Astrocyte (in vitro differentiated cells and primary cell): ENCODE data around the gene PHKA2. TPM values are rescaled to one million over a fixed set of nuclear protein-coding genes. Genes with fewer than 3 reads are reported as not detected.

Experiments used
- DNase-seq: peaks from one replicate; pipeline ENCODE4 v3.0.0-alpha.2; 2010; ENCODE audit warnings: low read depth
- FAIRE-seq: peaks from 2 replicates; lab custom pipeline; 2011; peaks lifted over from hg19 to GRCh38; lab: Jason Lieb, UNC
- H2AFZ ChIP-seq: 2 replicates; pipeline ENCODE4 v1.6.0; 2012; ENCODE audit warnings: low read depth, low read length, inconsistent platforms
- H3K27ac ChIP-seq: 2 replicates; pipeline ENCODE4 v1.5.1; 2011; ENCODE audit warnings: low read depth, low read length, inconsistent platforms
- H3K27me3 ChIP-seq: 2 replicates; pipeline ENCODE4 v1.6.0; 2011; ENCODE audit warnings: low read length, inconsistent platforms; ENCODE audit not compliant: insufficient read depth
- H3K36me3 ChIP-seq: 2 replicates; pipeline ENCODE4 v1.5.1; 2011; ENCODE audit warnings: low read length, inconsistent platforms; ENCODE audit not compliant: insufficient read depth
- H3K4me1 ChIP-seq: 2 replicates; pipeline ENCODE4 v1.5.1; 2011; ENCODE audit warnings: low read length, inconsistent platforms; ENCODE audit not compliant: insufficient read depth
- H3K4me2 ChIP-seq: 2 replicates; pipeline ENCODE4 v1.6.0; 2012; ENCODE audit warnings: low read length, inconsistent platforms
- H3K4me3 ChIP-seq: 2 replicates; pipeline ENCODE4 v1.5.1; 2011; ENCODE audit warnings: low read depth, mild to moderate bottlenecking, low read length, inconsistent platforms; ENCODE audit not compliant: insufficient read depth
- H3K79me2 ChIP-seq: 2 replicates; pipeline ENCODE4 v1.6.0; 2012; ENCODE audit warnings: mild to moderate bottlenecking, low read length, inconsistent platforms; ENCODE audit not compliant: insufficient read depth
- H3K9ac ChIP-seq: 2 replicates; pipeline ENCODE4 v1.6.0; 2012; ENCODE audit warnings: mild to moderate bottlenecking, low read length, inconsistent platforms
- H3K9me3 ChIP-seq: 2 replicates; pipeline ENCODE4 v1.5.1; 2012; ENCODE audit warnings: low read depth, mild to moderate bottlenecking, low read length, inconsistent platforms; ENCODE audit not compliant: insufficient read depth
- H4K20me1 ChIP-seq: 2 replicates; pipeline ENCODE4 v1.6.0; 2012; ENCODE audit warnings: low read length, inconsistent platforms; ENCODE audit not compliant: insufficient read depth
- H3K27ac Mint-ChIP-seq: one replicate; pipeline ENCODE4 v1.8.0; 2021; ENCODE audit warnings: mild to moderate bottlenecking, mixed read lengths; ENCODE audit not compliant: unreplicated experiment
- H3K27me3 Mint-ChIP-seq: one replicate; pipeline ENCODE4 v1.8.0; 2021; ENCODE audit warnings: low read depth, mixed read lengths; ENCODE audit not compliant: unreplicated experiment
- H3K36me3 Mint-ChIP-seq: one replicate; pipeline ENCODE4 v1.8.0; 2021; ENCODE audit warnings: low read depth, mixed read lengths; ENCODE audit not compliant: unreplicated experiment
- H3K4me1 Mint-ChIP-seq: one replicate; pipeline ENCODE4 v1.8.0; 2021; ENCODE audit warnings: low read depth, mixed read lengths; ENCODE audit not compliant: unreplicated experiment
- H3K4me3 Mint-ChIP-seq: one replicate; pipeline ENCODE4 v1.8.0; 2021; ENCODE audit warnings: mild to moderate bottlenecking, moderate library complexity, mixed read lengths; ENCODE audit not compliant: unreplicated experiment
- H3K9me3 Mint-ChIP-seq: one replicate; pipeline ENCODE4 v1.8.0; 2021; ENCODE audit warnings: mild to moderate bottlenecking, mixed read lengths; ENCODE audit not compliant: unreplicated experiment
- EZH2 ChIP-seq: IDR thresholded peaks from 2 replicates; pipeline ENCODE4 v1.6.1; 2012; ENCODE audit warnings: mild to moderate bottlenecking, low read length, inconsistent platforms; ENCODE audit not compliant: insufficient read depth
- total RNA-seq: library from RNA; stranded (reverse); gene quantifications from 2 replicates; pipeline ENCODE4 v1.2.1, GENCODE V29; 2021
- TF ChIP-seq, protein P1 (sequence below): IDR thresholded peaks from 2 replicates; pipeline ENCODE4 v1.5.1; 2011; ENCODE audit warnings: low read depth, mild to moderate bottlenecking, inconsistent platforms, low read length, moderate library complexity; ENCODE audit not compliant: insufficient read depth

PHKA2 gene
- total RNA-seq, 1 donor from 2014 or later, result 12.4 TPM

DNA sequence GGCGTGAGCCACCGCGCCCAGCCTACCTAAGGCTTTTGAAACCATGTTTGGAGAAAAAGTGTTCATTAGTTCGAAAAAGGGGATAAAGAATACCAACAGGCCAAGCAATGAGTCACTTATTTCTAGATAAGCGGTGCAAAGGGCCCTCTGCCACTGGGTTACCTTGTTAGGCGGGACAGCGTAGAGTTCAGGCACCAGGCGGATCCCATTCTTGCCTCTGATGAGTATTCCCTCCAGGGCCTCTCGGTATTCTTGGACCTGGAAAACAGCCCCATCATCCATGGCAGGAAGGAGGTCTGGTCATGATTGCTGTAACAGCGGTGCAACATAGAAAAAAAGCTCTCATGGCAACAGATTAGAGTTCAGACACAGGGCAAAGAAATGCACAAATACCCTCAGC lies 48.0 kb downstream of the PHKA2 start:
- no peaks in the 10 kb centered on the region for H3K36me3 ChIP-seq
- no peak overlapping the region for H3K27ac Mint-ChIP-seq
- no peak overlapping the region for H3K4me3 Mint-ChIP-seq
- no peaks in the 10 kb centered on the region for H3K79me2 ChIP-seq
- H2AFZ ChIP-seq, result no peak overlapping the region
- H3K4me3 ChIP-seq, result no peak overlapping the region
- DNase-seq (no peak), FAIRE-seq (peak; percentile 17)
- no peaks in the 10 kb centered on the region for H3K4me1 ChIP-seq
- H3K9me3 Mint-ChIP-seq, result no peaks in the 10 kb centered on the region
- no peaks in the 10 kb centered on the region for H4K20me1 ChIP-seq
- no peaks in the 10 kb centered on the region for H3K4me1 Mint-ChIP-seq
- TF ChIP-seq, protein P1, sequence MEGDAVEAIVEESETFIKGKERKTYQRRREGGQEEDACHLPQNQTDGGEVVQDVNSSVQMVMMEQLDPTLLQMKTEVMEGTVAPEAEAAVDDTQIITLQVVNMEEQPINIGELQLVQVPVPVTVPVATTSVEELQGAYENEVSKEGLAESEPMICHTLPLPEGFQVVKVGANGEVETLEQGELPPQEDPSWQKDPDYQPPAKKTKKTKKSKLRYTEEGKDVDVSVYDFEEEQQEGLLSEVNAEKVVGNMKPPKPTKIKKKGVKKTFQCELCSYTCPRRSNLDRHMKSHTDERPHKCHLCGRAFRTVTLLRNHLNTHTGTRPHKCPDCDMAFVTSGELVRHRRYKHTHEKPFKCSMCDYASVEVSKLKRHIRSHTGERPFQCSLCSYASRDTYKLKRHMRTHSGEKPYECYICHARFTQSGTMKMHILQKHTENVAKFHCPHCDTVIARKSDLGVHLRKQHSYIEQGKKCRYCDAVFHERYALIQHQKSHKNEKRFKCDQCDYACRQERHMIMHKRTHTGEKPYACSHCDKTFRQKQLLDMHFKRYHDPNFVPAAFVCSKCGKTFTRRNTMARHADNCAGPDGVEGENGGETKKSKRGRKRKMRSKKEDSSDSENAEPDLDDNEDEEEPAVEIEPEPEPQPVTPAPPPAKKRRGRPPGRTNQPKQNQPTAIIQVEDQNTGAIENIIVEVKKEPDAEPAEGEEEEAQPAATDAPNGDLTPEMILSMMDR, result no peak
- no peak for TF ChIP-seq EZH2
- no peaks in the 10 kb centered on the region for H3K27me3 Mint-ChIP-seq
- no peaks in the 10 kb centered on the region for H3K9me3 ChIP-seq
- no peak overlapping the region for H3K27ac ChIP-seq
- no peak overlapping the region for H3K9ac ChIP-seq
- H3K4me2 ChIP-seq, result no peak overlapping the region
- H3K27me3 ChIP-seq, result no peaks in the 10 kb centered on the region
- peaks cover 4% of the 10 kb centered on the region for H3K36me3 Mint-ChIP-seq

DNA sequence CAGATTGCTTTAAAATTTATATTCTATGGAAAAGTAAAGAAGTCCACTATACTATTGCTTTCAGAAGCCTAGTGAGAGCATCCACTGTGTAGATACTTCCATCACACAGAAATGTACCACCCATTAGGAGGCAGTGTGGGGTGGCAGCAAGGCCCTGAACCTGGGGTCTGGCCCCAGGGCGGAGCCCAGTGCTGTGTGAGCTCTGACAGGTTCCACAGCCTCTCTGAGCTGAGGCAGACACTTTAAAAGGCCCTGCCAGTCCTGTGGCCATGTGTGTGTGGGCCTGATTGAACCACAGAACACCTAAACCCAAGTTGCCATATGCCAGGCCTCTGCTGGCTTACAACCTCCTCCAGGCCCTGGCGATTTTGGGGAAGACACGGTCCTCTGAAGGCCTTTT lies 49.2 kb downstream of the PHKA2 start:
- Histone ChIP-seq H3K27ac (no peak overlapping the region), H3K9me3 (no peaks in the 10 kb centered on the region), H3K4me2 (no peak overlapping the region), H3K4me1 (no peaks in the 10 kb centered on the region), H2AFZ (no peak overlapping the region), H4K20me1 (no peaks in the 10 kb centered on the region), H3K4me3 (no peak overlapping the region), H3K9ac (no peak overlapping the region), H3K27me3 (no peaks in the 10 kb centered on the region), H3K36me3 (no peaks in the 10 kb centered on the region), H3K79me2 (no peaks in the 10 kb centered on the region)
- no peak for TF ChIP-seq EZH2
- TF ChIP-seq, protein P1, result no peak
- Mint-ChIP-seq H3K36me3 (peaks cover 4% of the 10 kb centered on the region), H3K9me3 (no peaks in the 10 kb centered on the region), H3K4me3 (no peak overlapping the region), H3K27me3 (no peaks in the 10 kb centered on the region), H3K27ac (no peak overlapping the region), H3K4me1 (no peaks in the 10 kb centered on the region)
- DNase-seq (no peak), FAIRE-seq (no peak)

DNA sequence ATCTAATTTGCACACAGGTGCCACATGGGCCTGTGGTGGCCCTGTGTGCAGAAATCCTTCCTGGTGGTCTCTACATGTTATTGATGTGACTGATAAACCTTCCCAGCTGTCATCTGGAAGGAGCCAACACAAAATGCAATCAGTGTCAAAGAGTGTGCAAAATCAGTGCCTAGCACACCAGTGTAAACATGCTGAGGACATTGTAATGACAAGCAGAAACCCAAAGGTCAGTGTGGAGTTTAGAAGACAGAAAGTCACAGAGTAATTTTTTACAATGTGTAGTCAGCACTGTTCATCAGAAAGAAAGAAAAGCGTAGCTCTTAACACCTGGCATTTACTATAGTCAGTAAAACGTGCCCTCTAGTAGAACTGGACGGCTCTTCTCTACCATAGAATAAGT lies 50.3 kb downstream of the PHKA2 start:
- Mint-ChIP-seq H3K27ac (no peak overlapping the region), H3K4me3 (no peak overlapping the region), H3K27me3 (no peaks in the 10 kb centered on the region), H3K4me1 (no peaks in the 10 kb centered on the region), H3K9me3 (no peaks in the 10 kb centered on the region), H3K36me3 (peaks cover 4% of the 10 kb centered on the region)
- H3K9ac ChIP-seq, result no peak overlapping the region
- H3K4me2 ChIP-seq, result no peak overlapping the region
- no peak for TF ChIP-seq EZH2
- TF ChIP-seq, protein P1, result no peak
- H3K27ac ChIP-seq, result no peak overlapping the region
- DNase-seq (no peak), FAIRE-seq (peak; percentile 88)
- H3K4me3 ChIP-seq, result no peak overlapping the region
- H3K79me2 ChIP-seq, result no peaks in the 10 kb centered on the region
- H3K9me3 ChIP-seq, result no peaks in the 10 kb centered on the region
- H3K27me3 ChIP-seq, result no peaks in the 10 kb centered on the region
- no peaks in the 10 kb centered on the region for H4K20me1 ChIP-seq
- H2AFZ ChIP-seq, result no peak overlapping the region
- H3K4me1 ChIP-seq, result no peaks in the 10 kb centered on the region
- no peaks in the 10 kb centered on the region for H3K36me3 ChIP-seq
